Osteocyte (in vitro differentiated cells): ENCODE results near the gene MGAT3. TPM values are rescaled to one million over a fixed set of nuclear protein-coding genes. Genes with fewer than 3 reads are reported as not detected.

Source experiments
- DNase-seq: peaks from one replicate; pipeline ENCODE4 v3.0.0; 2021; ENCODE audit warnings: mixed read lengths; ENCODE audit not compliant: unreplicated experiment; ENCODE audit errors: extremely low spot score
- H3K27ac Mint-ChIP-seq: one replicate; pipeline ENCODE4 v1.8.0; 2021; ENCODE audit warnings: mild to moderate bottlenecking, mixed read lengths; ENCODE audit not compliant: unreplicated experiment
- H3K27me3 Mint-ChIP-seq: one replicate; pipeline ENCODE4 v1.8.0; 2021; ENCODE audit warnings: mixed read lengths; ENCODE audit not compliant: unreplicated experiment
- H3K36me3 Mint-ChIP-seq: one replicate; pipeline ENCODE4 v1.8.0; 2021; ENCODE audit warnings: mixed read lengths; ENCODE audit not compliant: unreplicated experiment
- H3K4me1 Mint-ChIP-seq: one replicate; pipeline ENCODE4 v1.8.0; 2021; ENCODE audit warnings: mixed read lengths; ENCODE audit not compliant: unreplicated experiment
- H3K4me3 Mint-ChIP-seq: one replicate; pipeline ENCODE4 v1.8.0; 2021; ENCODE audit warnings: mild to moderate bottlenecking, moderate library complexity, mixed read lengths; ENCODE audit not compliant: unreplicated experiment
- H3K9me3 Mint-ChIP-seq: one replicate; pipeline ENCODE4 v1.8.0; 2021; ENCODE audit warnings: mixed read lengths; ENCODE audit not compliant: unreplicated experiment
- total RNA-seq: library from RNA; stranded (reverse); gene quantifications from 2 replicates; pipeline ENCODE4 v1.2.1, GENCODE V29; 2021
- TF ChIP-seq, protein P1 (sequence below): fragments of 200-600 bp; sonication (generic); IDR thresholded peaks from 2 replicates; pipeline ENCODE4 v1.5.0; 2021; ENCODE audit warnings: antibody characterized with exemption, mild to moderate bottlenecking, moderate library complexity

The MGAT3 gene
- total RNA-seq, 1 donor from 2014 or later, result 10.9 TPM

DNA sequence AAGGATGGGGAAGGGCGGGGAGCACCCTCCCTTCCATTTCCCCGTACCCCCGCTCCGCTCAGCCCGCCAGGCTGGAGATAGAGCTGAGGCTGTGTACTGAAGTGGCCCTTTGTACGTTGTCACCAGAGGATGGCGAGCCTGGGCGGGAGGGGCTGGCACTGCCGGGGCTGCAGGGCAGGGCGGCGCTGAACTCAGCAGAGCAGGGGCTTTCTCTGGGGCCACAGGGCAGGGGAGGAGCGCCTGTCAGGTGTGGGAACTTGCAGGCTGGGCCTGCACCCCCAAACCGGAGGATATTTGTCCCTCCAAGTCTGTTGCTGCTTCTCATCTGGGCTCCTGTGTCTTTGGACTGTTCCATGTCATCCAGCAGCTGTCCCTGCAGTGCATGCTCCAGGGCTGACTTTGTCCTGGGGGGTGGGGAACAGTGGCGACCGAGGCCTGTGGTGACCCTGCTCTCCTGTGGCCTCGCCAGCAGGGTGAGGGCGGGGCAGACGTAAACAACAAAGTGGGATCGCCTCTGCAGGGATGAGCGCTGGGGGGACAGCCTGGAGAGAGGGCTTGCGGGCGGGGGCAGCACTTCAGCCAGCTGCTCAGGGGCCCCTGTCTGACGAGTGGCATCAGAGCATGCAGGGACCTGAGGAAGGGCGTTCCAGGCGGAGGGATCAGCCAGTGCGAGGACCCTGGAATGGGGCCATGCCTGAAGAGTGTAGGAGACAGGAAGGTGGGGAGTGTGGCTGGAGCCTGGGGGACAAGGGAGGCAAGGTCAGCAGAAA is 13.1 kb downstream of the MGAT3 start:
- no peaks in the 10 kb centered on the region for H3K9me3 Mint-ChIP-seq
- no peak overlapping the region for H3K4me3 Mint-ChIP-seq
- H3K27ac Mint-ChIP-seq, result peak overlapping the region; percentile 85
- TF ChIP-seq, protein P1, sequence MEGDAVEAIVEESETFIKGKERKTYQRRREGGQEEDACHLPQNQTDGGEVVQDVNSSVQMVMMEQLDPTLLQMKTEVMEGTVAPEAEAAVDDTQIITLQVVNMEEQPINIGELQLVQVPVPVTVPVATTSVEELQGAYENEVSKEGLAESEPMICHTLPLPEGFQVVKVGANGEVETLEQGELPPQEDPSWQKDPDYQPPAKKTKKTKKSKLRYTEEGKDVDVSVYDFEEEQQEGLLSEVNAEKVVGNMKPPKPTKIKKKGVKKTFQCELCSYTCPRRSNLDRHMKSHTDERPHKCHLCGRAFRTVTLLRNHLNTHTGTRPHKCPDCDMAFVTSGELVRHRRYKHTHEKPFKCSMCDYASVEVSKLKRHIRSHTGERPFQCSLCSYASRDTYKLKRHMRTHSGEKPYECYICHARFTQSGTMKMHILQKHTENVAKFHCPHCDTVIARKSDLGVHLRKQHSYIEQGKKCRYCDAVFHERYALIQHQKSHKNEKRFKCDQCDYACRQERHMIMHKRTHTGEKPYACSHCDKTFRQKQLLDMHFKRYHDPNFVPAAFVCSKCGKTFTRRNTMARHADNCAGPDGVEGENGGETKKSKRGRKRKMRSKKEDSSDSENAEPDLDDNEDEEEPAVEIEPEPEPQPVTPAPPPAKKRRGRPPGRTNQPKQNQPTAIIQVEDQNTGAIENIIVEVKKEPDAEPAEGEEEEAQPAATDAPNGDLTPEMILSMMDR, result no peak
- peaks cover 78% of the 10 kb centered on the region for H3K4me1 Mint-ChIP-seq
- no peaks in the 10 kb centered on the region for H3K27me3 Mint-ChIP-seq
- H3K36me3 Mint-ChIP-seq, result no peaks in the 10 kb centered on the region
- no peak for DNase-seq

DNA sequence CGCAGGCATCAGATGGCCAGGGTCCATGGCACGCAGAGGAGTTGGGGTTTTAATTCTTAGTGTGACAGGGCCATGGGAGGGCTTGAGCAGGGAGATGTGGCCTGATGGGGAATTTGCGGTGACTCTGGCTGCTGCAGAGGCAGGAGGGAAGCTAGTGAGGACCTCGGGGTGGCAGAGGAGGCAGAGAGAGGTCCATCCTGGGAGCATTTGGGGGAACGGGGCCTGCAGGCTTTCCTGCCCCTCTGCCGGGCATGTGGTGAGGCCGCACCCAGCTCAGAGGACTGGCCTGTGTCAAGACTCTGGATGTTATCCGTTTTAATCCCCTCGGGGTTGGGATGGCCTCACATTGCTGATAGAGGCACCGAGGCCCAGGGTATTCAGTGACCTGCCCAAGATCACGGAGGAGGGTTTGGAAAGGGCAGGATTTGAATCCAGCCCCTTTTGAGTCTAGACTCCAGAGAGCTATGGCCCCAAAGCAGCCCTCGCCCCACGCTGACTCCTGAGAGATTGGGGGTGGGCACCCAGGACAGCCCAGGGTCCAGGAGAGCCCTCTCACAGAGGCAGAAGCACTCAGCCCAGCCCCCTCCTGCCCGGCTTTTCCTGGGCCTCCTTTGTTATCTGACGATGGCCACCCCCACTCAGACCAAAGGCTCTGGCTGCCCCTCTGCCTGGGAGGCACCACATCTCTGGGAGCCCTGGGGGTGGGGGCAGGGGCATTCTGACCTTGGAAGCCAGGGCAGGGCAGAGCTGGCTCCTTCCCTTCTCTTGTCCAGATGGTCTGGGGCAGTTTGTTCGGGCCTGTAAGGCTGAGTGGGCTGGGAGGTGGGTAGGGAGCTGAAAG is 13.9 kb downstream of the MGAT3 start:
- Mint-ChIP-seq H3K4me3 (no peak overlapping the region), H3K27ac (peak overlapping the region; percentile 85)

DNA sequence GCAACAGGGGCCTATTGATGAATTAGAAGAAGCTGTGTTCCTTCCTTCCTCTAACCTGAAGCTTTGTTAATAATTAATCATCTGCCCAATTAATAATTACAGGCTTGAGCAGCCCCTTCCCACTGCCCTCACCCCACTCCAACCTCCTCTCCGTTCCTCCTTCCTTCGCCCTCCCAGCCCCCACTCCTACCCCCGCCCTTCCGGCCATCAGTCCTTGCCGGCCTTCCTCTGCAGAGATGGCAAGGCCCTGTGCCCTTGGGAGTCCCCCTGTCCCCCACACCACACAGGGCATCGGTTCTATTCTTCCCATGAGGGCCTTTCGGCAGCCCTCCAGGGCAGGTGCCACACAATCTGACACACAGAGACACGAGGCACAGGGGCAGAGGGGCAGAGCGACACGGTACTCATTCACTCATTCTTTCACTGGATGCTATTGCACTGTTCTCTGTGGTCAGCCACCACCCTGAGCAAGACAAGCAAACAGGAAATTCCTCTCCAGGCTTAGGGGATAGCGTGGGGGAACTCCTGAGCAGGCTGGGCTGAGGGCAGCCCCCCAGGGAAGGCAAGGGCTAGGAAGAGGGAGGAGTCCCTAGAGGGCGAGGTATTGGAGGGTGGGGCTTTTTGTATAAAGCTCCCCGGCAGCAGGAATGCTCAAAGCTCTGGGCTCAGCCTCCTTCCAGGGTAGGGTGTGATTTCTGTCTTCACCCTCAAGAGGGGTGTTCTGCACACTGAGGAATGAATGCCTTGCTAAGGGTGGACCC is 14.7 kb downstream of the MGAT3 start:
- Mint-ChIP-seq H3K36me3 (no peaks in the 10 kb centered on the region), H3K27ac (peak overlapping the region; percentile 85), H3K27me3 (no peaks in the 10 kb centered on the region), H3K4me3 (peak overlapping the region; percentile 30), H3K9me3 (no peaks in the 10 kb centered on the region), H3K4me1 (peaks cover 75% of the 10 kb centered on the region)
- TF ChIP-seq, protein P1, result peak; percentile 7
- DNase-seq, result no peak

More for the DNA sequence above, 13.9 kb downstream of the MGAT3 start:
- Mint-ChIP-seq H3K36me3 (no peaks in the 10 kb centered on the region), H3K9me3 (no peaks in the 10 kb centered on the region), H3K4me1 (peaks cover 80% of the 10 kb centered on the region), H3K27me3 (no peaks in the 10 kb centered on the region)
- TF ChIP-seq, protein P1, result no peak
- no peak for DNase-seq

DNA sequence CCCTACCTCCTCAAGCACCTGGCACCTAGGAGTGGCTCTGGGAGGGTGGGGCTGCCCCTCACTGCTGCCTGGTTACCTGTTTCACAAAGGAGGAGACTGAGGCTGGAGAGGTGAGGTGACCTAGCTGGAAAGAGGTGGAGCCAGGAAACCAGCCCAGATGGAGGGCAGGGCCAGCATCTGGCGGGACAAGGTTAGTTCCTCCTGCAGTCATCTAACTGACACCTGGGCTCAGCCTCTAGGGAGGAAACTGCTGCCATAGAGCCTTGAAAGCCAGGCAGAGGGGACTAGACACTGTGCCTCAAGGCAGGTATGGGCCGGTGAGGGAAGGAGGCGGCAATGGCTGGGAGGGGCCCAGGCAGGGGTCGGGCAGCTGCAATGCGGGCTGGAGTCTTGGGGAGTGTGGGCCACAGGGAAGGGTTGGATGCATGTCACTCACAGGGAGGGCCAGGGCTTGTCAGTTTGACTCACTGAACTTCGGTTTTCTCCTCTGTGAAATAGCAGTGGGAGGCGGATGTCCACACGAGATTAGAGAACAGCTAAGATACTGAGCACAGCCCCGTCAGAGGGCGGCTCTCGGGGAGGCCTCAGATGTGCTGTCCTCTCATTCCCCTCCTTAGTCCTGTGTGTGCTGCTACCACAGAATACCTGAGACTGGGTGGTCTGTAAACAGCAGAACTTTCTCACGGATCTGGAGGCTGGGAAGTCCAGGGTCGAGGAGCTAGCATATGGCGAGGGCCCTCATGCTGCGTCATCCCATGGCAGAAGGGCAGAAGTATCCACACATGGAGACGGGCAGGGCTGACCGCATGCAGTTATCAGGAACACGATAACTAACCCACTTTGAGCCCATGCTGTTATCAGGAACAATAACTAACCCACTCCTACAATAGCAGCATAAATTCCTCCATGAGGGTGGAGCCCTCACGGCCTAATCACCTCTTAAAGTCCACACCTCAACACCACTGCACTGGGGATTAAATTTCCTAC is 16.1 kb downstream of the MGAT3 start:
- TF ChIP-seq, protein P1, result no peak
- Mint-ChIP-seq H3K27ac (peak overlapping the region; percentile 85), H3K9me3 (no peaks in the 10 kb centered on the region), H3K27me3 (no peaks in the 10 kb centered on the region), H3K4me3 (no peak overlapping the region), H3K4me1 (peaks cover 65% of the 10 kb centered on the region), H3K36me3 (no peaks in the 10 kb centered on the region)
- no peak for DNase-seq
